ACHN (cell line): ENCODE data around the gene IGSF9B.
"Not testable (repeated sequence)": the region's sequence is repeated elsewhere in the genome, so short reads cannot be mapped to it uniquely, and the experiment has no call there.

ENCODE experiments used
- DNase-seq: peaks from one replicate; pipeline ENCODE4 v3.0.0-alpha.2; 2015
- in situ Hi-C: cut with HindIII; loops from 2 replicates; pipeline ENCODE4 v1.10.0; 2017; ENCODE audit warnings: low sequenced_read_pairs, low pct_ligation_motif_present, low pct_unique_long_range_greater_than_20kb

The IGSF9B gene, protein sequence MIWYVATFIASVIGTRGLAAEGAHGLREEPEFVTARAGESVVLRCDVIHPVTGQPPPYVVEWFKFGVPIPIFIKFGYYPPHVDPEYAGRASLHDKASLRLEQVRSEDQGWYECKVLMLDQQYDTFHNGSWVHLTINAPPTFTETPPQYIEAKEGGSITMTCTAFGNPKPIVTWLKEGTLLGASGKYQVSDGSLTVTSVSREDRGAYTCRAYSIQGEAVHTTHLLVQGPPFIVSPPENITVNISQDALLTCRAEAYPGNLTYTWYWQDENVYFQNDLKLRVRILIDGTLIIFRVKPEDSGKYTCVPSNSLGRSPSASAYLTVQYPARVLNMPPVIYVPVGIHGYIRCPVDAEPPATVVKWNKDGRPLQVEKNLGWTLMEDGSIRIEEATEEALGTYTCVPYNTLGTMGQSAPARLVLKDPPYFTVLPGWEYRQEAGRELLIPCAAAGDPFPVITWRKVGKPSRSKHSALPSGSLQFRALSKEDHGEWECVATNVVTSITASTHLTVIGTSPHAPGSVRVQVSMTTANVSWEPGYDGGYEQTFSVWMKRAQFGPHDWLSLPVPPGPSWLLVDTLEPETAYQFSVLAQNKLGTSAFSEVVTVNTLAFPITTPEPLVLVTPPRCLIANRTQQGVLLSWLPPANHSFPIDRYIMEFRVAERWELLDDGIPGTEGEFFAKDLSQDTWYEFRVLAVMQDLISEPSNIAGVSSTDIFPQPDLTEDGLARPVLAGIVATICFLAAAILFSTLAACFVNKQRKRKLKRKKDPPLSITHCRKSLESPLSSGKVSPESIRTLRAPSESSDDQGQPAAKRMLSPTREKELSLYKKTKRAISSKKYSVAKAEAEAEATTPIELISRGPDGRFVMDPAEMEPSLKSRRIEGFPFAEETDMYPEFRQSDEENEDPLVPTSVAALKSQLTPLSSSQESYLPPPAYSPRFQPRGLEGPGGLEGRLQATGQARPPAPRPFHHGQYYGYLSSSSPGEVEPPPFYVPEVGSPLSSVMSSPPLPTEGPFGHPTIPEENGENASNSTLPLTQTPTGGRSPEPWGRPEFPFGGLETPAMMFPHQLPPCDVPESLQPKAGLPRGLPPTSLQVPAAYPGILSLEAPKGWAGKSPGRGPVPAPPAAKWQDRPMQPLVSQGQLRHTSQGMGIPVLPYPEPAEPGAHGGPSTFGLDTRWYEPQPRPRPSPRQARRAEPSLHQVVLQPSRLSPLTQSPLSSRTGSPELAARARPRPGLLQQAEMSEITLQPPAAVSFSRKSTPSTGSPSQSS (N-terminal part only)

DNA sequence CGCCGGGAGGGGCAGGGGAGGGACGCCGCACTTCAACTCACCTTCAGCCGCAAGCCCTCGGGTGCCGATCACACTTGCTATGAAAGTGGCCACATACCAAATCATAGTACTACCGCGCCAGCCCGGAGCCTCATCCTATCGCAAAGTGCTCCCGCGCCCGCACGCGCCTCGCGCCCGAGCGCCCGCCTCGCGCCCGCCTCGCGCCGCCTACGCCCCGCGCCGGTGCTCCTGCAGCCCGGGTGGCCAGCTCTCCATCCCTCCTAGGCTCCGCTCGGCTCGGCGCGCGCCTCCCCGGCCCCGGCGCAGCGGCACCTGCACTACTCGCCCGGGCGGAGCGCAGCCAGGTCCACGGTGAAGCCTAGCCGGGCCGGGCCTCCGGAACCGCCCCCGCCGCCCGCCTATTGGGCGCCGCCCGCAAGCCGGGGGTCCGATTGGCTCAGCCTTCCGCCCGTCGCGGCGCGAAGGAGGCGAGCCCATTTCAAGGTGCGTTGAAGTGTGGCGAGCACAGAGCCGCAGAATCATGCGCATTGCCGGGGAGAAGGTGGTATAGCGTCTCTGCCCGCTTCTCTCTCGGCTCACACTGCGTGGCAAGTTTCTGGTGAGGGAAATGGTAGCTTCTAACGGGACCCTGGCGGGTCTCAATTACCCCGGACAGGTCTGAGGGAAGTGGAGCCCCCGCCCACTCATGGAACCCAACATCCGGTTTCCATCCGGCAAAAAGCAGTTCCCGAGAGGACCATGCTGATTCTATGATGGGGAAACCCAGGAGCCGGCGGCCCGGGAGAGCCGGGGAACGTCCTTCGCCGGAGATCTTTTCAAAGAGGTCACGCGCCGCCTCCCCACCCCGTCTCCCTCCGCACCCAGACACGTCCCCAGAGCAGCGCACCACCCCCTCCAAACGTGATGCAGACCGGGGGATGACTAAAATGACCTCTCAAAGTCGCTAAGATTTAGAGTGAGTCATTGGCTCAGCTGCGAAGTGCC lies at the start of gene IGSF9B:
Gene IGSF9B (minus strand): TSS at position 319 of the 984 bp plus-strand sequence. CDS start 214 bp downstream, at position 105.
- in situ Hi-C loops, result no loop called here
- DNase-seq, result peak; percentile 74

GRCh38 chr11:134004496-134005172 lies 47.9 kb upstream of the IGSF9B start:
- in situ Hi-C loops, result no loop called here
- no peak for DNase-seq

DNA sequence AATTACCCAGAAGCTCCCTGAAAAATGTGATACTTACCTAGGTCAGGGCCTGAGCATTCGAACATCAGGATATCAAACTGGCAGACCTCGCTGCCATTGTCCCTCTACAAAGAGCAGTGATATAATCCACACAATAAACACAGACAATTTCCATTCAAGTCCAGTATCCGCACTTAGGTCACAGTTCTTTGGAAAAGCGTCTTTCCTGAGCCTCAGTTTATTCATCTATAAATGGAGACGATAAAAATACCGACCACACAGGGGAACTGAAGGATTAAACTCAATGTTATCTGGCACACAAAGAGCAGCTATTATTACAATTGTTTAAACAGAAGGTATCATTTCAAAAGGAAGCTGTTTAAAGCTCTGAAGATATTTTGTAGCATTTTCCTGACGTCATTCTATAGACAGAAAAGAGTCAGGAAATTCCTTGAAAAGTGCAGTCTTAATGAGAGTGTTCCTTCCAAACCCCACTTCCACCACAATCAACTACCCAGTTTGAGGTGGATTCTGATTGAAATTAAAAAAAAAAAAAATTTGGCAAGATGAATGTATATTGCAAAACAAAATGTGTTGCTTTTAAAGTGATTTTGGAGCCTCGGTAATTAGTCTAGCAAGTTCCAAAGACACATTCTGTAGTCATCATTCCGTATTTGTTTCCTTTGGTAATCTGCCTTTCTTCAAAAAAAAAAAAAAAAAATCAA lies 47.2 kb upstream of the IGSF9B start:
- no peak for DNase-seq
- in situ Hi-C loops, result no loop called here

GRCh38 chr11:134002819-134003218 lies 46.1 kb upstream of the IGSF9B start:
- in situ Hi-C loops, DNase-seq: not testable (repeated sequence)

GRCh38 chr11:134002338-134002737 lies 45.6 kb upstream of the IGSF9B start:
- DNase-seq, in situ Hi-C loops: not testable (repeated sequence)

DNA sequence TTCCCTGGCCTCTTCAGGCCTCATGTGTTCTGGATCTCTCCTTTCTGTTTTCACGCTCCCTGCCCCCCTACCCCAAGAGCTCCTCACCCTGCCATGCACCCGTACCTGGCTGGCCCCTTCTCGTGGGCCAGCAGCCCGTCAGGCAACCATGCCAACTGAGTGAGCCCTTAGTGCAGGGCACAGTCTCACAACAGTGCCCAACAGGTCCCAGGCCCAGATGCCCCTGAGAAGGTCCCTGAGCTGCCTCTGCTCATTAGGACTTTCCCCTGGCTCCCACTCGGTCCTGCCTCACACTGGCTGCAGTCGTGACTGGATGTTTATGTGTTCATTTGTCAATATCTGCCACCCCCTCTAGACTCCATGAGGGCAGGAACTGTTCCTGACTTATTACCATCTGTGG lies 44.8 kb upstream of the IGSF9B start:
- no peak for DNase-seq
- in situ Hi-C loops, result no loop called here

- DNase-seq, result no peak
- in situ Hi-C loops, result no loop called here
Measured at GRCh38 chr11:134001088-134001487, 44.3 kb upstream of the IGSF9B start.

- in situ Hi-C loops, result no loop called here
- DNase-seq, result no peak
Measured at GRCh38 chr11:133999355-133999754, 42.6 kb upstream of the IGSF9B start.

DNA sequence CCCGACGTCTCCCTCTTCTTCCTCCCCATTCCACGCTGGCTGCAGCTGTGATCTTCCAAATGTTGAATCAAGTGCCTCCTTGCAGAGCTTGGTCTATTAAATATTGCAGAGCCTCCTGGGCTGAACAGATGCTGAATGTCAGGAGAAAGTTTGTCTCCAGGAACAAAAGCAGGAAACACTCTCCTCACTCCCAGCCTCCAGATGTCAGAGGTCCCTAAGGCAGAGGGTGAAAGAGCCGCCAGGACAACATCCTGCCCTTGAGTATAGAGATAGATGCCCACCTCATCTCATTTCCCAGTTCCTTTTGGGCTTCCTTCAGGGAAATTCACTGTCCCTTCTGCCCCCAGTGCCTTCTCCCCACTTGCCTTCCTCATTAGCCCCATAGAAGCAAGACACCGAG lies 40.8 kb upstream of the IGSF9B start:
- DNase-seq, result no peak
- in situ Hi-C loops, result no loop called here

- in situ Hi-C loops, result no loop called here
- no peak for DNase-seq
Measured at GRCh38 chr11:133996671-133997070, 39.9 kb upstream of the IGSF9B start.

DNA sequence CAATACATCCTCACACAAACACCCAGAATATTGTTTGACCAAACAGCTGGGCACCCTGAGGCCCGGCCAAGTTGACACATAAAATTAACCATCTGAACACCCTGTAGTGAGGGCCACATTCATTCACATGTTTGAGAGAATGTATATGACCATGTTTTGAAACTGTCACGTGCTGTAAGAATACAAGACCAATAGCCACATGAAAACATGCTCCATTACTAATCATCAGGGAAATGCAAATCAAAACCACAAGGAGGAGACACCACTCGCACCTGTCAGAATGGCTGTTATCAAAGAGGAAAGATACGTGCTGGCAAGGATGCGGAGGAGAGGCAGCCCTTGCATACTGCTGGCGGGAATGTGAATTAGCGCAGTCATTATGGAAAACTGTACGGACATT lies 38.3 kb upstream of the IGSF9B start:
- in situ Hi-C loops, result no loop called here
- DNase-seq, result no peak

DNA sequence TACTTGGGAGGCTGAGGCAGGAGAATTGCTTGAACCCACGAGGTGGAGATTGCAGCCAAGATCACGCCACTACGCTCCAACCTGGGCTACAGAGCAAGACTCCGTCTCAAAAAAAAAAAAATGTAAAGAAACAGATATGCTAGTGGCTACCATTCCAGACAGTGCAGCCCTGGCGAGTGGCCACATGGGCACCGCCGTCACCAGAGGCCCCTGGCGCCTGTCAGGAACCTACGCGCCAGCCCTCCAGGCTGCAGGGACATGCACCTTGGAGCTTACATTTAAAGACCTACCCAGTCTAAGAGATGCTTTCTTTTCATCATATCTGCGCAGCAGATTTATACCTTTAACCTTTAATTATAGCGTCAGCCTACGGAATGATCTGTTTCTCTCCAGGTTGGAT lies 37.2 kb upstream of the IGSF9B start:
- in situ Hi-C loops, result no loop called here
- DNase-seq, result no peak

- DNase-seq, result no peak
- in situ Hi-C loops, result no loop called here
Measured at GRCh38 chr11:133993107-133993506, 36.3 kb upstream of the IGSF9B start.

DNA sequence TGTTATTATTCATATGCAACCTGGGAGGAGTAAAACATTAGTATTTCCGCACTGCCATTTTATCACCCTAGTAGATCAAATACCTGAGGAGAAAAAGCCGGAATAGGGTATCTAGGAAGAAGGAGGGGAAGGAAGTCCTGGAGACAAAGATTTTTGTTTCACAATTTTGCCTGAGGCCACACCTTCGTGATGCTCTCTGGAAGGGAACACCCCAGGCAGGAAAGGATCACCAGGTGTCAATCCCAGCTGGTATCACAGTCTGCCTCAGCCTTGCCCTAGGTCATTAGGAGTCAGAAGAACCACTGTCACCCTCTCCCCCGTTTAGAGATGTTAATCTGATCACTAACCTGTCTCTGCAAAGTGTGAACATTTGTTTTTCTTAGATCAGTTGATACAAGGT lies 35.4 kb upstream of the IGSF9B start:
- in situ Hi-C loops, result no loop called here

GRCh38 chr11:133991101-133991500 lies 34.3 kb upstream of the IGSF9B start:
- DNase-seq, result no peak
- in situ Hi-C loops, result no loop called here

More for the DNA sequence above, 35.4 kb upstream of the IGSF9B start:
- no peak for DNase-seq

DNA sequence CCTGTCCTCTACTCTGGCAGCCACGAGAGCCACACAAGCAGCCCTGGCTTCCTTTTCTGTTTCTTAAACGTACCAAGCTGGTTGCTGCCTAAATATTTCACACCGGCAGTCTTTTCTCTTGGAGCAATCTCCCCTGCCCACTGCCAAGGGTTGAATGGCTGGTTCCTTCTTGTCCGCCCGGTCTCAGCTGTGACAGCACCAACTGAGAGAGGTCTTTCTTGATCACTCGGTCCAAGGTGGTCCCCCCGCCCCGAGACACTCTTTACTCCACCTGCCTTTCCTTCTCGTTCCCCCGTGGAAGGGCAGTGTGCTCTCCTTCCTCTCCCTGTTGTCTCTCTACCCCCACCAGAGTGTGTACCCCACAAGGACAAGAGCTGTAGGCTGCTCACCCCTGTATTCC lies 33.7 kb upstream of the IGSF9B start:
- no peak for DNase-seq
- in situ Hi-C loops, result no loop called here
